Measurements from ENCODE around the gene GARRE1. TPM values are rescaled to one million over a fixed set of nuclear protein-coding genes. Genes with fewer than 3 reads are reported as not detected.

Gene GARRE1
- total and polyA plus RNA-seq, 2 of the 8 experiments (the other 6 are each of a cell fraction or from before 2014, with no cell fraction given): 16.4 to 23.1 TPM

- Histone ChIP-seq H3K9ac (replicated peaks in 1 of 4; ENCODE audit: extremely low read depth in 1 of 4, low read depth in 3 of 4, low read length in 3 of 4) (no peak overlapping the region), H3K18ac (ENCODE audit: extremely low read depth, low read length) (no peak overlapping the region), H2BK15ac (ENCODE audit: low read length) (no peak overlapping the region), H2AFZ (ENCODE audit: low read length) (no peak overlapping the region), H3K56ac (replicated peaks; ENCODE audit: insufficient read length, low read depth, low read length) (no peak overlapping the region), H3K27ac (ENCODE audit: low read depth, low read length) (no peak overlapping the region), H3K79me2 (ENCODE audit: control insufficient read depth in 1 of 2, insufficient read depth in 2 of 2, low read length in 2 of 2) (no peaks in the 10 kb centered on the region), H2BK5ac (ENCODE audit: low read depth, low read length) (no peak overlapping the region), H4K20me1 (replicated peaks in 1 of 2; ENCODE audit: control insufficient read depth in 1 of 2, insufficient read depth in 2 of 2, low read length in 2 of 2) (no peaks in the 10 kb centered on the region), H4K8ac (ENCODE audit: extremely low read depth, insufficient read depth, low read length) (no peak overlapping the region), H2BK12ac (ENCODE audit: low read depth, low read length) (no peak overlapping the region), H3K23me2 (ENCODE audit: low read depth, low read length) (no peaks in the 10 kb centered on the region), H4K5ac (ENCODE audit: insufficient read length, low read depth, low read length) (no peak overlapping the region), H3K4me1 (replicated peaks in 1 of 4; ENCODE audit: control insufficient read depth in 3 of 4, insufficient read depth in 4 of 4, low read length in 3 of 4) (no peaks in the 10 kb centered on the region), H3K14ac (ENCODE audit: insufficient read length) (no peak overlapping the region), H2BK120ac (replicated peaks; ENCODE audit: low read depth, low read length) (no peak overlapping the region), H3K4ac (replicated peaks; ENCODE audit: insufficient read length, low read depth, low read length) (no peak overlapping the region), H3K23ac (ENCODE audit: insufficient read length) (no peak overlapping the region), H3K36me3 (ENCODE audit: control insufficient read depth in 2 of 4, insufficient read depth in 4 of 4, low read length in 3 of 4) (no peaks in the 10 kb centered on the region), H3K79me1 (ENCODE audit: low read depth, low read length) (no peaks in the 10 kb centered on the region), H2AK5ac (ENCODE audit: low read depth, low read length) (no peak overlapping the region), H3K4me3 (ENCODE audit: extremely low read depth in 1 of 4, insufficient read depth in 2 of 4, low read depth in 3 of 4, low read length in 4 of 4) (no peak overlapping the region), H3K9me3 (ENCODE audit: insufficient read depth in 2 of 2, low read depth in 1 of 2, low read length in 1 of 2) (no peaks in the 10 kb centered on the region), H4K91ac (replicated peaks; ENCODE audit: insufficient read length, low read length) (no peak overlapping the region), H3K27me3 (replicated peaks in 1 of 4; ENCODE audit: control insufficient read depth in 3 of 4, extremely low read depth in 1 of 4, insufficient read depth in 3 of 4, low read length in 3 of 4) (no peaks in the 10 kb centered on the region), H3K4me2 (ENCODE audit: insufficient read depth in 1 of 2, low read depth in 2 of 2, low read length in 2 of 2) (no peak overlapping the region), H2BK20ac (ENCODE audit: low read length) (no peak overlapping the region)
- CTCF ChIA-PET (ENCODE audit: partially characterized antibody): no interaction called here
- DNase-seq (ENCODE audit: low read depth in 1 of 2, low spot score in 2 of 2): no peak
- POLR2A ChIA-PET (ENCODE audit: partially characterized antibody): interaction anchor here (1.3 kb wide), 1 partner anchor 11 kb away, joined by 4 read pairs; no protein-coding TSS in a partner anchor
- TF ChIP-seq CHD1 (IDR thresholded peaks at IDR 0.05; ENCODE audit: low read depth, low read length): no peak
- no peak for TF ChIP-seq KDM5A (IDR thresholded peaks at IDR 0.05; ENCODE audit: low read length)
- TF ChIP-seq SIN3A (conservative IDR thresholded peaks at IDR 0.05 in 1 of 2, IDR thresholded peaks at IDR 0.05 in 1 of 2; ENCODE audit: low read depth in 1 of 2, low read length in 2 of 2): no peak
- no peak for TF ChIP-seq ATF2 (IDR thresholded peaks at IDR 0.05; ENCODE audit: low read length)
- TF ChIP-seq RFX5 (IDR thresholded peaks at IDR 0.05; ENCODE audit: borderline replicate concordance, low read depth, low read length): no peak
- TF ChIP-seq NRF1 (IDR thresholded peaks at IDR 0.05; ENCODE audit: low read depth, low read length): no peak
- TF ChIP-seq SRF (IDR thresholded peaks at IDR 0.05; ENCODE audit: low read depth, low read length): no peak
- TF ChIP-seq BCL11A (IDR thresholded peaks at IDR 0.05; ENCODE audit: low read depth in 2 of 2, low read length in 2 of 2): no peak
- no peak for TF ChIP-seq TEAD4 (IDR thresholded peaks at IDR 0.05; ENCODE audit: low read depth, low read length)
- no peak for TF ChIP-seq MAFK (IDR thresholded peaks at IDR 0.05; ENCODE audit: low read depth, low read length)
- no peak for TF ChIP-seq CEBPB (IDR thresholded peaks at IDR 0.05; ENCODE audit: low read depth, low read length)
- no peak for TF ChIP-seq HDAC2 (IDR thresholded peaks at IDR 0.05; ENCODE audit: borderline replicate concordance in 1 of 2, low read depth in 2 of 2, low read length in 2 of 2)
- FAIRE-seq: no peak
These were observed 40.7 kb downstream of the GARRE1 start for GRCh38 chr19:34295103-34295502.

Data from H1 (cell line).